OCI-LY3 (cell line): ENCODE data around the gene NTHL1.

Experiments
- H2AFZ ChIP-seq: fragments of 200-600, 300-600 bp; shearing (Covaris generic); 2 replicates; pipeline ENCODE4 v1.6.0; 2014; ENCODE audit warnings: antibody characterized with exemption, low read depth, low read length
- H3K27ac ChIP-seq: fragments of 200-600, 300-600 bp; sonication (generic); 2 replicates; pipeline ENCODE4 v1.5.1; 2014; ENCODE audit warnings: mild to moderate bottlenecking, low read length, moderate library complexity, mixed read lengths
- H3K27me3 ChIP-seq: fragments of 200-600, 300-600 bp; sonication (generic); 2 replicates; pipeline ENCODE4 v1.6.1; 2014; ENCODE audit warnings: low read depth, low read length, mixed read lengths
- H3K36me3 ChIP-seq: fragments of 200-600, 300-600 bp; sonication (generic); replicated peaks from 2 replicates; pipeline ENCODE3; 2014; ENCODE audit warnings: low read depth, low read length, mixed read lengths
- H3K4me1 ChIP-seq: fragments of 300-600, 200-600 bp; sonication (generic); 2 replicates; pipeline ENCODE4 v1.6.1; 2014; ENCODE audit warnings: low read length, mixed read lengths
- H3K4me2 ChIP-seq: fragments of 200-600, 300-600 bp; sonication (generic); 2 replicates; pipeline ENCODE4 v1.6.1; 2014; ENCODE audit warnings: low read length, mixed read lengths
- H3K4me3 ChIP-seq: fragments of 300-600, 200-600 bp; sonication (generic); 2 replicates; pipeline ENCODE4 v1.5.1; 2014; ENCODE audit warnings: antibody characterized with exemption, mild to moderate bottlenecking, low read length, moderate library complexity
- H3K79me2 ChIP-seq: fragments of 300-600, 200-600 bp; shearing (Covaris generic); 2 replicates; pipeline ENCODE4 v1.6.1; 2014; ENCODE audit warnings: mild to moderate bottlenecking, low read length, mixed read lengths
- H3K9ac ChIP-seq: fragments of 300-600, 200-600 bp; shearing (Covaris generic); 2 replicates; pipeline ENCODE4 v1.6.0; 2014; ENCODE audit warnings: mild to moderate bottlenecking, low read length, moderate library complexity
- H3K9me3 ChIP-seq: fragments of 200-600, 300-600 bp; shearing (Covaris generic); 2 replicates; pipeline ENCODE4 v1.6.1; 2014; ENCODE audit warnings: low read length, mixed read lengths; ENCODE audit not compliant: insufficient read depth
- H4K20me1 ChIP-seq: fragments of 200-600, 300-600 bp; sonication (generic); 2 replicates; pipeline ENCODE4 v1.6.1; 2016; ENCODE audit warnings: low read length, mixed read lengths; ENCODE audit not compliant: insufficient read depth
- CTCF ChIP-seq: fragments of 200-600, 300-600 bp; sonication (generic); IDR thresholded peaks from 2 replicates; pipeline ENCODE4 v1.5.1; 2014; ENCODE audit warnings: antibody characterized with exemption, low read length, low read depth
- EZH2phosphoT487 ChIP-seq: fragments of 200-600 bp; shearing (Covaris generic); IDR thresholded peaks from 2 replicates; pipeline ENCODE4 v1.6.1; 2018; ENCODE audit warnings: antibody characterized with exemption, mixed run types, low read depth

The NTHL1 gene

DNA sequence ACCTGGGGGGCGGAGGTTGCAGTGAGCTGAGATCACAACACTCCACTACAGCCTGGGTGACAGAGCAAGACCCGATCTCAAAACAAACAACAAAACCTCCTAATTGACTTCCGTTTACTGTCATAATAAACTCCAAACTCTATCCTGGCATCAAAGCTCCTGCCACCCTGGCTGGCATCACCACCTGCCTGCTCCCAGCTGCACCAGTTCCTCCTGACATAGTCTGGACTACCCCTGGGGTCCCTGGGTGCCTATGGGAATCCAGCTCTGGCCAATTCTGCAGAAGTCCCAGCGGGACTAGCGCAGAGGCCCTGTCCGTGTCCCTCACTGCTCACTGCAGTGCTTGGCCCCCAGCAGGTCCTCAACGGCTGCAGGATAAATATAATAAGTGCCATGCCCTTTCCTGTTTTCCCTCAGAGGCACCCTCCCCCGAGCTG lies 723 bp downstream of the NTHL1 start:
- Histone ChIP-seq H3K4me3 (peak overlapping the region; percentile 94), H2AFZ (0 out of 2 replicates have a peak overlapping the region, but pooled peaks have one; percentile 30), H3K27me3 (no peaks in the 10 kb centered on the region), H3K9me3 (no peaks in the 10 kb centered on the region), H3K36me3 (no peaks in the 10 kb centered on the region), H3K79me2 (peaks cover 18% of the 10 kb centered on the region), H4K20me1 (no peaks in the 10 kb centered on the region), H3K9ac (peak overlapping the region; percentile 72), H3K27ac (no peak overlapping the region), H3K4me1 (peaks cover 23% of the 10 kb centered on the region), H3K4me2 (peak overlapping the region; percentile 88)
- no peak for TF ChIP-seq CTCF

GRCh38 chr16:2045965-2046892 lies 1.4 kb downstream of the NTHL1 start:
- no peak overlapping the region for H3K9ac ChIP-seq
- no peaks in the 10 kb centered on the region for H3K36me3 ChIP-seq
- no peak overlapping the region for H2AFZ ChIP-seq
- H3K9me3 ChIP-seq = no peaks in the 10 kb centered on the region
- H3K4me3 ChIP-seq = peak overlapping the region; percentile 94
- H3K79me2 ChIP-seq = peaks cover 18% of the 10 kb centered on the region
- H3K27ac ChIP-seq = no peak overlapping the region
- H3K27me3 ChIP-seq = no peaks in the 10 kb centered on the region
- TF ChIP-seq CTCF (no peak), EZH2phosphoT487 (no peak)
- H3K4me2 ChIP-seq = peak overlapping the region; percentile 88
- H3K4me1 ChIP-seq = peaks cover 23% of the 10 kb centered on the region
- no peaks in the 10 kb centered on the region for H4K20me1 ChIP-seq

- Histone ChIP-seq H3K4me3 (no peak overlapping the region), H3K36me3 (no peaks in the 10 kb centered on the region), H2AFZ (no peak overlapping the region), H3K9ac (no peak overlapping the region), H3K4me2 (no peak overlapping the region), H4K20me1 (no peaks in the 10 kb centered on the region), H3K79me2 (peaks cover 18% of the 10 kb centered on the region), H3K27me3 (no peaks in the 10 kb centered on the region), H3K27ac (no peak overlapping the region), H3K9me3 (no peaks in the 10 kb centered on the region), H3K4me1 (peaks cover 23% of the 10 kb centered on the region)
- no peak for TF ChIP-seq EZH2phosphoT487
These were observed 3.1 kb downstream of the NTHL1 start for GRCh38 chr16:2044541-2044940.

DNA sequence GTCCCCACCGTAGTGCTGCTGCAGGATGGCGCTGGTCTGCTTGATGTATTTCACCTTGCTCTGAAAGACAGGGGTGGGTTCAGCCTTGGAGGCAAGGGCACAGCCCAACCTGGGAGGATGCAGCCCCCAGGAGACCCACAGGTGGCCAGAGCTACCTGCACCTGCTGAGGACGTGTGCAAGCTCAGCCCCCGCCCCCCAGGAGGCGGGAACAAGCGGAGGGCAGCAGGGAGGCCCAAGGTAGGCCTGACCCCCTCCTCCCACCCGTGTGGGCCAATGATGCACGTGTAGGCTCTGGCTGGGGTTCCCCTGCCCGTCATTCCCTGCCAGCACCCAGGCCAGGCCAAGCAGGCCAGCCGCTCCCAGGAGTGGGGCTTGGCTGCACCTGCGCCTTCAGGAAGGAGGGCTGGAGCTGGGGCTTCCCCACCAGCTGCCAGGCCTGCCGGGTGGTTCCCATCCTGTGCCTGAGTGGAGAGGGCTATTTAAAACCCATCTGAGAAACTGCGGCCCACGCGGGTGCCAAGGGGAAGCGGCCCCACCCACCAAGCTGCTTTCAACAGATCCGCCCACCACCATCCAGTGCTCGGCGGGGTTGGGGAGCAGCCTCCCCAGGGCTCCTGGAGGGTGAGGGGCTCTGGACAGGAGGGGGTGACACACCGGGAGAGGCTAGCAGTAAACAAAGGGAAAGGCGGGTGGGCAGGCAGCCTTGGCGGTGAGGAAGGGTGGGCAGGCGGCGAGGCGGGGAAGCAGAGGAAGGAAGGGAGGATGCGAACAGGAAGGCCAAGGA lies 3.8 kb downstream of the NTHL1 start:
- Histone ChIP-seq H4K20me1 (no peaks in the 10 kb centered on the region), H3K4me3 (no peak overlapping the region), H3K4me1 (peaks cover 22% of the 10 kb centered on the region), H3K9ac (no peak overlapping the region), H3K27ac (no peak overlapping the region), H3K4me2 (peak overlapping the region; percentile 17; the same call in 1 of the 2 replicates), H3K36me3 (no peaks in the 10 kb centered on the region), H2AFZ (no peak overlapping the region), H3K79me2 (peaks cover 16% of the 10 kb centered on the region), H3K27me3 (no peaks in the 10 kb centered on the region), H3K9me3 (no peaks in the 10 kb centered on the region)
- TF ChIP-seq EZH2phosphoT487 (no peak), CTCF (no peak)
